NCI-H1048 (cell line): ENCODE results near the gene DAB2.
"Not testable (repeated sequence)": the region's sequence is repeated elsewhere in the genome, so short reads cannot be mapped to it uniquely, and the experiment has no call there.

Experiments used
- DNase-seq: peaks from one replicate; lab custom pipeline; 2025; lab: John Stamatoyannopoulos, UW

Gene DAB2

DNA sequence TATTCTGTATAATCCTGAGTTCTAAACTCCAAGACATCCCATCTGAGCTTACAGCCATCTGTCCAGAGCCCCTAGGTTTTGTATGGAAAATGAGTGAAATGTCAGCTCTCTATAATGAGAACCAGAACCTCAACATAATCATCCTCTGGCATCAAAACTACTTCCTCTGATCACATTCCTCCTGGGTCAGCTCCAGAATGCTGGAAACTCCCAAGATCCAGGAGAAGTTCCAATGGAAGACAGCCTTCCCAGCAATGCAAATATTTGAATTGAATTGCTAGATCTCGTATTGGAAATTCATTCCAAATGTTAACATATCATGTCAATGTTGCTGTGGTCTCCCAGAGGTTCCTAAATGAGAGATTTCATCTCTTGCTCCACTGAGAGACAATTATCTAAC lies 84.3 kb downstream of the DAB2 start:
- DNase-seq: no peak

DNA sequence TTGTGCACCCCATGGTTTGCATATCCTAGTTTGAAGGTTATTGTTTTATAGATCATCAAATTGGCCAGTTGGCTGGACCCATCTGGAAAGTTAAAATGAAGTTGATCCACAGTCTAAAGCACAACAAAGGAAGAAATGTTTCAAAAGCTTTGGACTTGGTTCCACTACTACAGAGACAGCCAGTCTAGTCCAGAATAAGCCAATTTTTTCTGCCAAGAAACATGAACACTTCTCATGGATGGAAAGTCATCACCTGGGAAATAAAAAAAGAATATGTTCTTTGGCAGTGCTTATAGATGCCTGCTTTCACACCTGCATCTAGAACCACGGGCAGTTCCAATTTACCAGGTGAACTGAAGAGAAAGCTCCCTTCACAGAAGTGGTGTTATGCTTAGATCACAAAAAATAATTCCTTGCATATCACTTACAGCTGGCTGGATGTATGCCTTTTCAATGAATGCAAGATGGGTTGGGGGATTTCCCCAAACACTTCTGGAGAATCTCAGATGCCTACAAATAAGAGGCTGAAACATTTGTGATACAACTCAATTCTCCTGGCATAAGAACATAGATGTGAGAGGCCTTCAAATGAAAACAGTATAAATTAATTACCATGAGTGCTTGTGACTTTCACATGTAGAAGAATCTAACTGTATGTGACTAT lies 87.4 kb downstream of the DAB2 start:
- no peak for DNase-seq

DNA sequence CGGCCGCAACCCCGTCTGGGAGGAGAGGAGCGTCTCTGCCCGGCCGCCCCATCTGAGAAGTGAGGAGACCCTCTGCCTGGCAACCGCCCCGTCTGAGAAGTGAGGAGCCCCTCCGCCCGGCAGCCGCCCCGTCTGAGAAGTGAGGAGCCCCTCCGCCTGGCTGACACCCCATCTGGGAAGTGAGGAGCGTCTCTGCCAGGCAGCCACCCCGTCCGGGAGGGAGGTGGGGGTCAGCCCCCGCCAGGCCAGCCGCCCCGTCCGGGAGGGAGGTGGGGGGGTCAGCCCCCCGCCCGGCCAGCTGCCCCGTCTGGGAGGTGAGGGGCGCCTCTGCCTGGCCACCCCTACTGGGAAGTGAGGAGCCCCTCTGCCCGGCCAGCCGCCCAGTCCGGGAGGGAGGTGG lies 90.5 kb downstream of the DAB2 start:
- DNase-seq: not testable (repeated sequence)

DNA sequence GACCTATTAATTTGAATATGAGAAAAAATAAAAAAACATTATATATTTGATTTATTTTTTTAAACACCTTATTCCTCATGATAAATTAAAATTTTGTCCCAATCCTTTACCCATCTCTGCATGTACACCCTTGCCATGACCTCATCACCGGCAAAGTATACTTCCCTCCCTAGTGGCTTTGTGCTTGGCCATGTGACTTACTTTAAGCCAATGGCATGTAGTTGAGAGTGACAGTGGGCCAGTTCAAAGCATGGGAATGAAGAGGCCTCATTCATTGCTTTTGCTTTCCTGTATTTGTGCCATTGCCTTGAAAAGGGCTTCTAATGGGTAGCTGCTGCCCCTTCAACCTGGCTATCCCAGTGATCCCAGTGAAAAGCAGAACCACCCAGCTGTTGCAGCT lies 91.7 kb downstream of the DAB2 start:
- no peak for DNase-seq

DNA sequence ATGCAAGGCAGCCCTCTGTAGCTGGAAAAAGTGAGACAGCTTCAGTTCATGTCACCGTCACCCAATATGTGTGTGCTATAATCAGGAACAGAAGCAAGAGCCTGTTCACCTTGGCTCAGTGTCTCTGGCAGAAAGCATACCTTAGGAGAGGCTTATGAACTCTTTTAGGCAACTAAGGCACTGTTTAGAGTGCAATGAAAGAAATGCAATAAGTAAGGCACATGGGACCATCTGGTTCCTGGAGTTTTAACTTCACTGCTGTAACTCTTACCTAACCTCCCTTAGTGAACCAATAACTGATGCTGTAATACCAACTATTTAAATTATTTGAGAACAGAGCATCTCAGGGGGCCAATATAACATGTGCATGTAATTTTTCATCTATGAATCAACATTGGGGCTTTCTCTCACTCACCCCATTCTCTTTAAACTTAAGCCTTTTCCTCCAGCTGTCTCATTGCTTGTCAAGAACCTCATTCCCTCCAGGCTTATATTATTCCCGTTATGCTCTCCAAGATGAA lies 92.9 kb downstream of the DAB2 start:
- no peak for DNase-seq

DNA sequence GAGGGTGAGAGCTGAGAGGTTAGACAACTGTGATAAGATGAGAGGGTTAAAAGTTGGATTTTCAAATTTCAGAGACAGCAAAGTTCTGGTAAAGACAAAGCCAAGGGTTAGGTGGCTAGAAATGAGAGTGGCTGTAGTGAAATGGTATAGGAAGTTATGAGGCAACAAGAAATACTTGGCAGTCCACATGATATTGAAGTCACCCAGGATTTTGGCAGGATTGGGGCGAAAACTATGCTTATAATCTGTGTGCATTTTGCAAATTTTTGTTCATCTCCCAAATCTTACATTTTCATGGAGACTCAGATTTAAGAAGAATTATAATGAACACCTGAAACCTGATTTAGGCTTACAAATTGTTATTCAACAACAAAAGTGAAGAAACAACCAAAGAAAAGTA lies 96.0 kb downstream of the DAB2 start:
- DNase-seq: no peak

DNA sequence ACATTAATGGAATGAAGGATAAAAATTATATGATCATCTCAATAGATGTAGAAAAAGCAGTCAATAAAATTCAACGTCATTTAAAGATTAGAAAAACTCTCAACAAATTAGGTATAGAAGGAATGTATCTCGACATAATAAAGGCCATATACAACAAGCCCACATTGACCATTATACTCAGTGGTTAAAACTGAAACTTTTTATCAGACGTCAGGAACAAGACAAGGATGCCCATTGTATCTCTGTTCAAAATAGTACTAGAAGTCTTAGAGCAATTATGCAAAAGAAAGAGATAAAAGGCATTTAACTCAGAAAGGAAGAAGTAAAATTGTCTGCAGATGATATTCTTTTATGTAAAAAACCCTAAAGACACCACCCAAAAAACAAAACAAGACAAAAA lies 101.2 kb downstream of the DAB2 start:
- no peak for DNase-seq
